ENCODE data around the gene USP7.

The USP7 gene

DNA sequence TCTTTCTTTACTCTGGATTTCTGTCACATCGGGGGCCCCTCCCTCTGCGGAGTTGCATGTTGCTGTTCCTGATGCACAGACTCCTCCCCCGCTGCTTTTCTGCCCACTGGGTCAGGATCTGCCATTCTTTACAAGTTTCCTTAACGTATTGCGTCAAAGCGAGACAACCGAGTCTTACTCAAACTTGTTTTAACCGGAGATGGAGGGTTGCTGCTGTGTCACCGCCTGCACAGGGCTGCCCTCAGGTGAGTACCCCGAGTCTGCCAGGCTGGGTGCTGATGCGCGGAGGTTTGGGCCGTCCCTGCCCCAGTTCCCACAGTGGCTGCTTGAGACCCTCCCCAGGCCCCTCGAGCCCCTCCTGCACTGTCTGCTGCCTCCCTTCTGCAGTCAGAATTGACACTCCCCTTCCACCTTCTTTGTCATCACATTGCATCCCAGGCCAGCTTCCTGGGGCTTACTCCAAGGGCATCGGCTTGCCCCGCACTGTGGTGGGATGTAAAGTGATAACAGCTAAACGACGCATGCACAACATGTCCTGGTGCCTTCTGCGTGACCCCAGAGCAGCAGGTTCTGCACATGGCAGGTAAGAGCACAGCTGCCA is 114.2 kb downstream of the USP7 start:
- H3K4me3 ChIP-seq (ENCODE audit: low read length): no peak overlapping the region
- peak; percentile 73 for DNase-seq (ENCODE audit: low read depth)
- TF ChIP-seq, protein P1, sequence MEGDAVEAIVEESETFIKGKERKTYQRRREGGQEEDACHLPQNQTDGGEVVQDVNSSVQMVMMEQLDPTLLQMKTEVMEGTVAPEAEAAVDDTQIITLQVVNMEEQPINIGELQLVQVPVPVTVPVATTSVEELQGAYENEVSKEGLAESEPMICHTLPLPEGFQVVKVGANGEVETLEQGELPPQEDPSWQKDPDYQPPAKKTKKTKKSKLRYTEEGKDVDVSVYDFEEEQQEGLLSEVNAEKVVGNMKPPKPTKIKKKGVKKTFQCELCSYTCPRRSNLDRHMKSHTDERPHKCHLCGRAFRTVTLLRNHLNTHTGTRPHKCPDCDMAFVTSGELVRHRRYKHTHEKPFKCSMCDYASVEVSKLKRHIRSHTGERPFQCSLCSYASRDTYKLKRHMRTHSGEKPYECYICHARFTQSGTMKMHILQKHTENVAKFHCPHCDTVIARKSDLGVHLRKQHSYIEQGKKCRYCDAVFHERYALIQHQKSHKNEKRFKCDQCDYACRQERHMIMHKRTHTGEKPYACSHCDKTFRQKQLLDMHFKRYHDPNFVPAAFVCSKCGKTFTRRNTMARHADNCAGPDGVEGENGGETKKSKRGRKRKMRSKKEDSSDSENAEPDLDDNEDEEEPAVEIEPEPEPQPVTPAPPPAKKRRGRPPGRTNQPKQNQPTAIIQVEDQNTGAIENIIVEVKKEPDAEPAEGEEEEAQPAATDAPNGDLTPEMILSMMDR (IDR thresholded peaks at IDR 0.05; ENCODE audit: insufficient read depth, low read depth, low read length, missing control alignments): no peak

DNA sequence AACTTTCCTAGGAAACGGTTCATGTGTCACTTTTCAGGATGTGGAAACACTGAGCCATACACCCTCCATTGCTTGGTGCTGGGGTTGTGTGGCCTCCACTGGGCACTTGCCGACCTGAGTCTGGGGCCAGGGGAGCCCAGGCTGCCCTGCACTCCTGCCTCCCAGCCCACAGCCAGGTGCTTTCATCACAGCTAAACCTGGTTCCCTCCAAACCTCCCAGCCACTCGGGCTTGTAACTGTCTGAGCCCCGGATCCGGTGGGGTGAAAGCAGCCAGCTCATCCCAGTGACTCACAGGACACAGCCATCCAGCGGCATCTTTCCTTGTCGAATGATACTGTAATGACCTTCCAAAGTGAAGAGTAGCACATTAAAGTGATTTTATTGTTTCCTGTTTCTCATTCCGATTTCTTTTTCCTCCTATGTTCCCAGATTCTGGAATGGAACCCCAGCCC is 114.7 kb downstream of the USP7 start:
- DNase-seq (ENCODE audit: low read depth): peak; percentile 85
- H3K4me3 ChIP-seq (ENCODE audit: low read length): no peak overlapping the region
- TF ChIP-seq, protein P1 (IDR thresholded peaks at IDR 0.05; ENCODE audit: insufficient read depth, low read depth, low read length, missing control alignments): no peak

DNA sequence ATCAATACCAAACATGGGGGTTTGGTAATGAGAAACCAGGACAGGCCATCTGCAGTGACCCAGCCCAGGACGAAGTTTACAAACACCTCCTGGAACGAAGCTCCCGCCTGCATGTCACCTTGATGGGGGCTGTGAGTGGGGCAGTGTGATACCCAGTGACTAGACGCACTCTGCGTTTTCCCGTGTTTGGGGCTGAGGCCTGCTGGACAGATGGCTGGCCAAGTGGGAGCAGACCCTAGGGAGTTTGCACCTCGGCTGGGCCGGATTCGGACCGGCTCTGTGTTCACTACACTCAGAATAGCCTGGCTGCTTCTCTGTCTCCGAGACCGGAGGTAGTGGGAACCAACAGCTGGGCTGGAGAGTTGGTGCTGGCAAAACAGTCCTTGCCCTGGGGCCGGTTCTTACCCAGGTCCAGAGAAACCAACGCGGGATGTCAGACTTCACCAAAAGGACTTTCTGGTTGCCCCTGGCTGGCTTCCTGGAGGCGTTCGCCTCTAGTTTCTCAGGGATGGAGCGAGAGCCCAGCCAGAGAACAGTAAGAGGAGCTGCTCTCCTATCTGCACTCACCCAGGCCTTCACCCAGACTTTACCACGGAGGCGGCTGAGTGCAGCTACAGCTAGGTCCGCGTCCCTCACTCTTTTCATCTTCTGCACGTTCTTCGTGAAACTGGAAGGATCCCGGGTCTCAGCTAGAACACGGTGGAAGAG is 115.3 kb downstream of the USP7 start:
- H3K4me3 ChIP-seq (ENCODE audit: low read length): no peak overlapping the region
- no peak for DNase-seq (ENCODE audit: low read depth)
- TF ChIP-seq, protein P1 (IDR thresholded peaks at IDR 0.05; ENCODE audit: insufficient read depth, low read depth, low read length, missing control alignments): no peak

DNA sequence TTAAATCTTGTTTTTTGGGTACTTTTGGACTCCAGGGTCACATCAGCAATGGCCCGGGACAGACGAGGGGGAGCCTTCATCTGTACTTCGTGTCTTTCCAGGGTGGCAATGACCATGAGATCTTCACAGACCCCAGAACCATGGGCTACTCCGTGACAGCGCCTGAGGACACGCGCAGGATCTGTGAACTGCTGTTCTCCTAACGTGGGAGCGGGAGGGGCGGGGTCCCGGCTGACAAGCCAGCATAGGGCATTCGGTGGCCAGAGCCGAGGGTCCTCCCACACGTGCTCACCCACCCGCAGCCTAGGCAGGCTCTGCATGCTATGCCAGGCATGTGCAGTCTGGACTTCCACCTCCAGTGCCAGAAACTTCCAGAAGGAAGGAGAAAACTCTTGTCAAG is 116.1 kb downstream of the USP7 start:
- DNase-seq (ENCODE audit: low read depth): no peak
- no peak overlapping the region for H3K4me3 ChIP-seq (ENCODE audit: low read length)
- TF ChIP-seq, protein P1 (IDR thresholded peaks at IDR 0.05; ENCODE audit: insufficient read depth, low read depth, low read length, missing control alignments): no peak

DNA sequence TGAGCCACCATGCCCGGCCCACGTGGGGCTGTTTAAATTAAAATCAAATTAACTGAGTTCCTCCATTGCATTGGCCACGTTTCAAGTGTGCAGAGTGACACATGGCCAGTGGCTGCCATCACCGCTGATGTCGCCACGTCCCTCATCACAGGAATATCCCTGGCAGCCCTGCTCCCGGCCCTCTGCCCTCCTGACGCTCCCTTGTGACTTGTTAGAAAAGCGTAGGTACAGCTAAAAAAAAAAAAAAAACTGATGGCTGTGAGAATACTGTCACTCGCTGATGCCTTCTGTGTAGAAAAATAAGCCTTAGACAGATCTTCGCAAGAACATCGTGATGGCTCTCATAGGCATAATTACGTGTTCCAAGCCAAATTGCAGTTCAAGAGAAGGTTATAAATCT is 116.6 kb downstream of the USP7 start:
- TF ChIP-seq, protein P1 (IDR thresholded peaks at IDR 0.05; ENCODE audit: insufficient read depth, low read depth, low read length, missing control alignments): no peak
- no peak overlapping the region for H3K4me3 ChIP-seq (ENCODE audit: low read length)

DNA sequence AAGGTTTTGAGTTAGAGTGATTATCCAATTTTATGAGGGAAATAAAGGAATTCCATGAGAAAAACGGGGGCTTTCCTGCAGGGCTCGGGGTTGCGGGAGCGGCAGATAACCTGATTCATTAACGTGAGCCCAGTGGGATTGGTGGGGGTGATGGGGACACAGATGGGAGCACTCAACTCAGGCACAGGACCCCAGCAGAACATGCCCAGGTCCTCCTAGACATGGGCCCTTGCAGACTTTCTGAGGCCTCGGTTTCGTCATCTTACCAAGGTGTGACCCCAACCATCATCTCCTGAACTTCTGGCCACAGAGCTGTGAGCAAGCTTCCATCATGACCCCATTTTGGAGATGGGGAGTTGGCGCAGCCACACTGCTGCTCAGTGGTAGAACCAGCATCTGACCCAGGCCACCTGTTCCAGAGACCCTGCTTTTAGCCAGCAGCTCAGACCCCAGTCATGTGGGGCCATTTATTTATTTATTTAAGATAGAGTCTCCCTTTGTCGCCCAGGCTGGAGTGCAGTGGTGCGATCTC is 117.2 kb downstream of the USP7 start:
- no peak for DNase-seq (ENCODE audit: low read depth)
- TF ChIP-seq, protein P1 (IDR thresholded peaks at IDR 0.05; ENCODE audit: insufficient read depth, low read depth, low read length, missing control alignments): no peak
- no peak overlapping the region for H3K4me3 ChIP-seq (ENCODE audit: low read length)

More for the DNA sequence above, 116.6 kb downstream of the USP7 start:
- no peak for DNase-seq (ENCODE audit: low read depth)
